SU-DHL-6 (cell line): ENCODE data around the gene FBXL13.

Experiments
- H2AFZ ChIP-seq: fragments of 200-600 bp; sonication (generic); 2 replicates; pipeline ENCODE4 v1.6.1; 2014; ENCODE audit warnings: low read depth, mild to moderate bottlenecking, moderate library complexity, mixed read lengths, antibody characterized with exemption, low read length; ENCODE audit not compliant: severe bottlenecking
- H3F3A ChIP-seq: fragments of 200-600 bp; shearing (Covaris generic); 2 replicates; pipeline ENCODE4 v1.6.0; 2016; ENCODE audit warnings: antibody characterized with exemption, mild to moderate bottlenecking; ENCODE audit not compliant: insufficient read depth
- H3K27ac ChIP-seq: fragments of 200-600 bp; sonication (generic); 2 replicates; pipeline ENCODE4 v1.5.1; 2016; ENCODE audit warnings: low read depth, mild to moderate bottlenecking, low read length, moderate library complexity, mixed read lengths
- H3K27me3 ChIP-seq: fragments of 200-600 bp; sonication (generic), shearing (Covaris generic); 2 replicates; pipeline ENCODE4 v1.6.0; 2014; ENCODE audit warnings: mild to moderate bottlenecking, low read length
- H3K36me3 ChIP-seq: fragments of 200-600 bp; sonication (generic); 2 replicates; pipeline ENCODE4 v1.6.1; 2014; ENCODE audit warnings: mild to moderate bottlenecking, low read length, mixed read lengths
- H3K4me2 ChIP-seq: fragments of 300-600, 200-600 bp; shearing (Covaris generic), sonication (generic); 2 replicates; pipeline ENCODE4 v1.6.0; 2014; ENCODE audit warnings: low read length, low read depth, mild to moderate bottlenecking; ENCODE audit not compliant: poor library complexity, severe bottlenecking
- H3K4me3 ChIP-seq: fragments of 200-600 bp; sonication (generic); 2 replicates; pipeline ENCODE4 v1.5.1; 2014; ENCODE audit warnings: antibody characterized with exemption, low read length, mild to moderate bottlenecking, mixed read lengths; ENCODE audit not compliant: insufficient read depth, poor library complexity, severe bottlenecking
- H3K79me2 ChIP-seq: fragments of 200-600 bp; sonication (generic); 2 replicates; pipeline ENCODE4 v1.6.1; 2014; ENCODE audit warnings: mild to moderate bottlenecking, low read length, moderate library complexity; ENCODE audit not compliant: insufficient read depth
- H3K9ac ChIP-seq: fragments of 200-600 bp; sonication (generic); 2 replicates; pipeline ENCODE4 v1.7.0; 2014; ENCODE audit warnings: mild to moderate bottlenecking, low read length
- H3K9me2 ChIP-seq: fragments of 200-600 bp; sonication (generic); replicated peaks from 2 replicates; pipeline ENCODE4 v1.6.1; 2014; ENCODE audit warnings: low read length; ENCODE audit not compliant: insufficient read depth
- H3K9me3 ChIP-seq: fragments of 200-600 bp; sonication (generic); 2 replicates; pipeline ENCODE4 v1.6.1; 2014; ENCODE audit warnings: low read length, mixed read lengths; ENCODE audit not compliant: insufficient read depth
- H4K20me1 ChIP-seq: fragments of 200-600 bp; sonication (generic); 2 replicates; pipeline ENCODE4 v1.6.1; 2014; ENCODE audit warnings: low read depth, mild to moderate bottlenecking, antibody characterized with exemption, low read length, moderate library complexity, mixed read lengths
- EZH2phosphoT487 ChIP-seq: fragments of 200-600 bp; sonication (generic), shearing (Covaris generic); conservative IDR thresholded peaks from 2 replicates; pipeline ENCODE4 v1.6.1; 2018; ENCODE audit warnings: mild to moderate bottlenecking, antibody characterized with exemption, low read length, moderate library complexity, mixed read lengths
- TF ChIP-seq, protein P1 (sequence below): fragments of 200-600 bp; sonication (generic); IDR thresholded peaks from one replicate; pipeline ENCODE4 v1.5.1; 2017; ENCODE audit warnings: antibody characterized with exemption, mild to moderate bottlenecking, low read length, moderate library complexity; ENCODE audit not compliant: insufficient read depth, poor library complexity, severe bottlenecking

Gene FBXL13

DNA sequence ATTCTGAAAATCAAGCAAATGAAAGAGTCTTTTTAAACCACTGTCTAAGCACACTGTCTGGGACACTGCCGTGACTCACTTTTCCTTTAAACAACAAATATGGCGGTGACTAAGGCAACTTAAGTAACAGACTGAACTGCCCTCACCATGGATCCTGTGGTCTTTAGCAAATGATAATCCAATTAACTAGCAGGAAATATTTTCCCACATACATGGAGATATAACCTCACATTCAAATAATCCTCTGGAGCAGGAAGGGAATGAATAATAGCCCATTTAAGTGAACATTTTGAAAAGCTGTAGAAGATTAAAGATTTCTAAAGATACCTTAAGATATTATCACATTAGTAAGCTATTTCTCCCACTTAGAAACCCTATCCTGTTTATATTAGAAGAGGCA lies 202.1 kb downstream of the FBXL13 start:
- H3K4me2 ChIP-seq = no peak overlapping the region
- H3K27me3 ChIP-seq = no peaks in the 10 kb centered on the region
- no peaks in the 10 kb centered on the region for H3K9me3 ChIP-seq
- H3K36me3 ChIP-seq = no peaks in the 10 kb centered on the region
- H2AFZ ChIP-seq = no peak overlapping the region
- no peaks in the 10 kb centered on the region for H4K20me1 ChIP-seq
- no peaks in the 10 kb centered on the region for H3F3A ChIP-seq
- no peak overlapping the region for H3K4me3 ChIP-seq
- H3K79me2 ChIP-seq = no peaks in the 10 kb centered on the region
- TF ChIP-seq, protein P1, sequence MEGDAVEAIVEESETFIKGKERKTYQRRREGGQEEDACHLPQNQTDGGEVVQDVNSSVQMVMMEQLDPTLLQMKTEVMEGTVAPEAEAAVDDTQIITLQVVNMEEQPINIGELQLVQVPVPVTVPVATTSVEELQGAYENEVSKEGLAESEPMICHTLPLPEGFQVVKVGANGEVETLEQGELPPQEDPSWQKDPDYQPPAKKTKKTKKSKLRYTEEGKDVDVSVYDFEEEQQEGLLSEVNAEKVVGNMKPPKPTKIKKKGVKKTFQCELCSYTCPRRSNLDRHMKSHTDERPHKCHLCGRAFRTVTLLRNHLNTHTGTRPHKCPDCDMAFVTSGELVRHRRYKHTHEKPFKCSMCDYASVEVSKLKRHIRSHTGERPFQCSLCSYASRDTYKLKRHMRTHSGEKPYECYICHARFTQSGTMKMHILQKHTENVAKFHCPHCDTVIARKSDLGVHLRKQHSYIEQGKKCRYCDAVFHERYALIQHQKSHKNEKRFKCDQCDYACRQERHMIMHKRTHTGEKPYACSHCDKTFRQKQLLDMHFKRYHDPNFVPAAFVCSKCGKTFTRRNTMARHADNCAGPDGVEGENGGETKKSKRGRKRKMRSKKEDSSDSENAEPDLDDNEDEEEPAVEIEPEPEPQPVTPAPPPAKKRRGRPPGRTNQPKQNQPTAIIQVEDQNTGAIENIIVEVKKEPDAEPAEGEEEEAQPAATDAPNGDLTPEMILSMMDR = no peak
- no peak for TF ChIP-seq EZH2phosphoT487
- H3K9me2 ChIP-seq = no peaks in the 10 kb centered on the region
- H3K27ac ChIP-seq = no peak overlapping the region
- H3K9ac ChIP-seq = no peak overlapping the region

DNA sequence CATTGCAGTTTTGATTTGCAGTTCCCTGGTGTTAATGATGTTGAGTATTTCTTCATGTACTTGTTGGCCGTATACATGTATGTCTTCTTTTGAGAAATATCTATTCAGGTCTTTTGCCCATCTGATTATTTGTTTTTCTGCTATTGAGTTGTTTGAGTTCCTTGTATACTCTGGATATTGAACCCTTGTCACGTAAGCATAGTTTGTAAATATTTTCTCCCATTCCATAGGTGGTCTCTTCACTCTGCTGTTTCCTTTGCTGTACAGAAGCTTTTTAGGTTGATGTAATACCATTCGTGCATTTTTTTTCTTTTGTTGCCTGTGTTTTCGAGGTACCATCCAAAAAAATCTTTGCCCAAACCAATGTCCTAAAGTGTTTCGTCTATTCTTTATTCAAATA lies 205.4 kb downstream of the FBXL13 start:
- Histone ChIP-seq H2AFZ (no peak overlapping the region), H3K27me3 (no peaks in the 10 kb centered on the region), H3K4me2 (no peak overlapping the region), H3K4me3 (no peak overlapping the region), H3K27ac (no peak overlapping the region), H4K20me1 (no peaks in the 10 kb centered on the region), H3K36me3 (no peaks in the 10 kb centered on the region), H3K79me2 (no peaks in the 10 kb centered on the region), H3K9me2 (no peaks in the 10 kb centered on the region), H3K9ac (no peak overlapping the region), H3K9me3 (no peaks in the 10 kb centered on the region), H3F3A (no peaks in the 10 kb centered on the region)
- no peak for TF ChIP-seq EZH2phosphoT487
- TF ChIP-seq, protein P1 = no peak

DNA sequence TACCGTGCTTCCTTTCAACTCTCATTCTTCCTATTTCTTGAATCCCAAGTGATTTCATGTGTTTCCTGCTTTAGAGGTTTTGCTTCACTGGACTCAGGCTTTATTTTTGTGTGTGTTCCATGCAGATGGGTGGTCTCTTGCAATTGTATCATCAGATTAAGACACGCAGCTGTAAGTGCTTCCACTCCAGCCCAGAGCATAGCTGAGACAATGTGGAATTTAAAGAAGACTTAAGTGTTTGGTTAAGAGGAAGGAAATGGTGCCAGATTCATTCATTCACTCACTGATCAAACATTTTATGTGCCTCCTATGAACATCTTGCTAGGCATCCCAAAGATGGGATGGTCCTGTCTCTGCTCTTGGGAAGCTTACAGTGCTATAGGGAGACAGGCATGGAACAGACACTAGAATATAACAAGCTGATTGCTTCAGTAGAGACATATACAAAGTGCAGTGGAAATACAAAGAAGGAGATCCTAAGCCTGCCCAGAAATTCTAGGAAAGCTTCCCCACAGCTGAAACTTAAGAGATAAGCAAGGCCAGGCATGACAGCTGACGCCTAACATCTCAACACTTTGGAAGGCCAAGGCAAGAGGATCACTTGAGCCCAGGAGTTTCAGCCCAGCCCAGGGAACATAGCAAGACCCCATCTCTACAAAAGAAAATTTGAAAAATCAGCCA lies 207.9 kb downstream of the FBXL13 start:
- no peak overlapping the region for H3K4me3 ChIP-seq
- no peaks in the 10 kb centered on the region for H3K9me3 ChIP-seq
- H4K20me1 ChIP-seq = no peaks in the 10 kb centered on the region
- TF ChIP-seq, protein P1 = no peak
- no peak for TF ChIP-seq EZH2phosphoT487
- no peaks in the 10 kb centered on the region for H3K27me3 ChIP-seq
- no peak overlapping the region for H3K4me2 ChIP-seq
- H3K9me2 ChIP-seq = no peaks in the 10 kb centered on the region
- no peaks in the 10 kb centered on the region for H3K36me3 ChIP-seq
- no peak overlapping the region for H3K9ac ChIP-seq
- H3K27ac ChIP-seq = no peak overlapping the region
- H2AFZ ChIP-seq = no peak overlapping the region
- no peaks in the 10 kb centered on the region for H3K79me2 ChIP-seq
- no peaks in the 10 kb centered on the region for H3F3A ChIP-seq

DNA sequence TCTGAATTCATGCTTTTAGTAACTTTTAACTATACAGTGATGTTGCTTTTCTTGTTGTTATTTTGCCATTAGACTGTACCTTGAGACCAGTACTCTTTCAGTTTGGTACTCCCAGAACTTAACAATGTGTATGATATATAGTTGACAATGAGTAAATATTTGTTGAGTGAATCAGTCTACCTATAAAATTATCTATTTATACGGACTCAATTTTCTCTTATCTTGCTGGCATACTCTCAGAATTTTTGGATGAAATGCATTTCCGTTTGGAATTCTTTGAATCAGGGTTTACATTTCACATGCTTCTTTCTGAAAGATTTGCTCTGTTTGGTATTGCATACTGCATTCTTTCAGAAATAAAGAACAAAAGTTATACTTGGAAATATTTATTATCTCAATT lies 209.6 kb downstream of the FBXL13 start:
- no peak overlapping the region for H3K27ac ChIP-seq
- no peak overlapping the region for H3K9ac ChIP-seq
- H3K4me3 ChIP-seq = no peak overlapping the region
- H3F3A ChIP-seq = no peaks in the 10 kb centered on the region
- no peaks in the 10 kb centered on the region for H3K79me2 ChIP-seq
- H3K36me3 ChIP-seq = no peaks in the 10 kb centered on the region
- TF ChIP-seq EZH2phosphoT487 = no peak
- TF ChIP-seq, protein P1 = no peak
- no peaks in the 10 kb centered on the region for H3K9me3 ChIP-seq
- no peaks in the 10 kb centered on the region for H3K27me3 ChIP-seq
- H2AFZ ChIP-seq = no peak overlapping the region
- no peaks in the 10 kb centered on the region for H3K9me2 ChIP-seq
- no peak overlapping the region for H3K4me2 ChIP-seq
- H4K20me1 ChIP-seq = no peaks in the 10 kb centered on the region
